ENCODE measurements around the gene HEPACAM.

GRCh38 chr11:124961972-124962609 is 26.2 kb upstream of the HEPACAM start:
- TF ChIP-seq POLR2AphosphoS5 (IDR thresholded peaks at IDR 0.05) (no peak), CTCF (IDR thresholded peaks at IDR 0.05) (peak; percentile 47 to 85 (median 68)), POLR2A (IDR thresholded peaks at IDR 0.05) (no peak)

Measured in upper lobe of left lung (tissue), 4 donors.